Femur (tissue), 1 donor: ENCODE results near the gene DPY19L2.
"Not testable (repeated sequence)": the region's sequence is repeated elsewhere in the genome, so short reads cannot be mapped to it uniquely, and the experiment has no call there.

Source experiments
- DNase-seq: peaks from one replicate; pipeline ENCODE4 v3.0.0-alpha.2; 2017

Gene DPY19L2

DNA sequence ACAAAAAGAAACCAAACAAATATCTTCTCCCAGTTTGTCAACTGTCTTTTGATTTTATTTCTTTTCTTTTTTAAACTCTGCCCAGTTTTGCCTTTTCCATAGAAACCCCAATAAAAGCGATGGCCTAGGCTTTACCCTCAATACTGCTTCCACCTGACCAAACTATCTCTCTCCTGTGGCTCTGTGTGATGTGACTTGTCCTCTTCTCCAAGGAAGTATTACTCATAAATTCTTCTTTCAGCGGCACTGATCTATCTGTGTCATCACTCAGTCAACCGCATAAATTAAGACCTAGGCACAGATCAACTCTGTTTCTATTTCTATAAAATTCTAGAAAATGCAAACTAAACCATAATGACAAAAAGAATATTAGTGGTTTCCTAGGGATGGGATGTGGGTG, 9.8 kb downstream of the DPY19L2 start:
- DNase-seq = not testable (repeated sequence)

DNA sequence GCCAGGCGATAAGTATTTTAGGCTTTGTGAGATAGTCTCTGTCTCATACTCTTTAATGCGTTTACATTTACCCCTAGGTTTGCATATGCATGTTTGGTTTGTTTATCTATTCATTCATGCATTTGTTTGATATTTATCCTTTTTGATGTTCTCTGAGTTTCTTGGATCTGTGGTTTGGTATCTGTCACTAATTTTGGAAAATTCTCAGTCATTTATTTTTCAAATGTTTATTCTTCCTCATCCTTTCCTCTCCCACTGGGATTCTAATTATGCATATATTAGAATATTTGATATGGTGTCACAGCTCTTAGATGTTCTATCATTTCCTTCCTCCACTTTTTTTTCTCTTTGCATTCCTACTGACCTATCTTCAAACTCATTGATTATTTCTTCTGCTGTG, 11.9 kb downstream of the DPY19L2 start:
- DNase-seq = not testable (repeated sequence)

DNA sequence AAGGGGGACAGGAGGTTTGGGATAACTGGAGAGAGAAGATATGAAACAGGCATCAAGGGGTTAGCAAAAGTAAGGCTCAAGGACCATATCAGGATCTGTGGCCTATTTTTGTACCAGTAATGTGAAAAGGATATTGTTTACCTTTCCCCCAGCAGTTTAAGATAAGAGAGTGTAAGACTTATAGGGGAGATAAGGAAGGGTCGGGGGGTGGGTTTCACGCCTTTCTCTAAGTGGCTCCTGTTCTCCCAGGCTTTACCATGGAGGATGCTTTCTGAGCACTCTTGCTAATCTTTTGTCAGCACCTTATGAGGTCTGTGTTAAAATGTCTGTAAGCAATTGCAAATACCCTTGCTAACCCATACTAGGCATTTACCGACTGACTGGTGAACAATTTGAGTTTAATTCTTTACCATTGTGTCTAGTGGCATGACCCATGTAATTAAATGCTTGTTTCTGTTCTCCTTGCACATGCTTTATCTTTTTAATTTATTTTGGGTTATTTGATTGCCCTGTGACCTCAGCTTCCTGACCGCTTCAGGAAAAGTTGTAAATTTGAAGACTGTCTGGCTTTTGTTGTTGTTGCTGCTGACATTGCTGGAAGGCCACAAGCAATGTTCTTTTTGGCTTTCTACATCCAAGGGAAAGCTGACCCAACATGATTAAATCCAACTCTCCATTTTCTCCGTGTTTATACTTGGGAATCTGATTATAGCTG, 12.6 kb downstream of the DPY19L2 start:
- DNase-seq = not testable (repeated sequence)

DNA sequence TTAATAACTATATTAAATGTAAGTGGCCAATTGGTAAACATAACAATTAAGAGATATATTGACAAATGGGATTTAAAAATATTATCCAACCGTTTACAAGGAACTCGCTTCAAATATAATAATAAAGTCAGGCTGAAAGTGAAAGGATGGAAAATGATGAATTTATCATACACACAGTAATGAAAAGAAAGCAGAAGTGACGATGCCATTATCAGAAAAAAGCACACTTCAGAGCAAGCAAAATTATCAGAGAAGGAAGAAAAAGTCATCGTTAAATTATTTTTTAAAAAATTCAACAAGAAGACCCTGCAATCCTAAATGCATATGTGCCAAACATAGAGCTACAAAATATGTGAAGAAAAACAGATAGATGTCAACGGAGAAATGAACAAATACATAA, 13.8 kb downstream of the DPY19L2 start:
- DNase-seq = not testable (repeated sequence)

DNA sequence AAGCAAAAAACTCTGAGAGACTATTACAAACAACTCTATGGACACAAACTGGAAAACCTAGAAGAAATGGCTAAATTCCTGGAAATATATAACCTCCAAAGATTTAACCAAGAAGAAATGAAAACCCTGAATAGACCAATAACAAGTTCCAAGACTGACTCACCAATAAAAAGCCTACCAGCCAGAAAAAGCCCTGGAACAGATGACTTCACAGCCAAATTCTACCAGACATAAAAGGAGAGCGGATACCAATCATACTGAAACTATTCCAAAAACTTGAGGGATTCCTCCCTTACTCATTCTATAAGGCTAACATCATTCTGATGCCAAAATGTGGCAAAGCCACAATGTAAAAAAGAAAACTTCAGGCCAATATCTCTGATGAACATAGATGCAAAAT, 18.8 kb downstream of the DPY19L2 start:
- not testable (repeated sequence) for DNase-seq

DNA sequence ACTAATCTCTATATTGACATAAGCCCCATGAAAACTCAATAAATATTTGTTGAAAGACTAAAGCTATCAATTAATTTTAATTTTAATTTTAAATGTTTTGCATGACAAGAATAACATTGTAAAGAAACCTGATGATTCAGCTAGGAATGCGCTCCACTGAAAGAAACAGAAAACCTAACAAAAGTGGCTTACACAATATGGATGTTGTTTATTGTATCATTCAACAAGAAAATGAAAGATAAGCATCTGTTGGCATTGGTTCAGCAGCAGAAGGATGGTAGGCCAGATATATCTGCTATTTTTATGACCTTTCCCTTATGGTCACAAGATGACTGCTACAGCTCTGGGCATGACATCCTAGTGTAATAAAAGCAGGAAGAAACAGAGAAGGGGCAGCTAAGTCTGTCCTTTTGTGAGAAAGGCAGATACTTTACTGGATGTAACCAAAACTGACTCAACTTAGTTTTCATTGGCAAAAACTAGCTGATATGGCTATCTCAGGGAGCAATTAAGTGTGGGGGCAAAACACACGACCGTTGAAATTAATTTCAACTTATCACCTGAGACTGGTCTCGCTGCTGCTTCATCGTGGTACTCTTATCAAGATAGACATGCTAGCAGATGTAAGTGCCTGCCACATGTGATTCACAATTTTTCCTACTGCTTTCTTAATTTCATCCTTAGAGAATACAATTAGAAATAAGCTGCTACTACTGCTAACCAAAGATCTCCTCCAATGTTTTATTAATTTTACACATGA, 24.7 kb downstream of the DPY19L2 start:
- DNase-seq = not testable (repeated sequence)

DNA sequence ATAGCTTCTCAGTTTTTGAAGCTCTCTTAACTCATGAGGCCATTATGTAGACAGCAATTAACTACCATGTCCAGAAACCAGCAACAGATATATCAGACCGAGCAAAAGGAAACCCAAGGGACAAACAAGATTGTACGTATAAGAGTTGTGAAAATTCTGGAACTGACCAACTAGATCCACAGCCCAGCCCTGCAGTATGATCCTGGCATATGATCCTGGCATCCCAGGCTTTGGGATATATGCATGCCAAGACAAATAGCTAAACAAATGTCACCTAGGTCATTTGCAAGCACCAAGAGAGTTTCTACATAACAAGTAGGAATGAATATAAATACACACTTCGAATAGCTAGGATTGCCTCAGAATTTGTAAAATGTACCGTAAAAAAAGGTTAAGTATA, 44.0 kb downstream of the DPY19L2 start:
- not testable (repeated sequence) for DNase-seq

DNA sequence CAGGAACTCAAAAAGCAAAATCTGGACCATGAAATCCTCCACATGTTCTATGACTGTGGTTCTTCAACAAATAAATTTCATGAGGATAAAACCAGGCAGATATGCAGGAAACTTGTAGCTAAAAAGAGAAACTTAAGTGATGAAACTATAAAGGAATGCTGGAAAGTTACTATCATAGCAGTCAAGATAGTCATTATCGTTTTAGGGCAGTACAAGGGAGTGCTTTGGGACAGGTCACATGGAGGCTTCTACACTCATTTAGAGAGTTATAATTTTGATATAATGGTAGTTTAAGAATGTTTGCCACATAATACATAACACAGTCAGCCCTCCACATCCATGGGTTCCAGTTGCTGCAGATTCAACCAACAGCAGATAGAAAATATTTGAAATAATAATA, 52.7 kb downstream of the DPY19L2 start:
- not testable (repeated sequence) for DNase-seq

DNA sequence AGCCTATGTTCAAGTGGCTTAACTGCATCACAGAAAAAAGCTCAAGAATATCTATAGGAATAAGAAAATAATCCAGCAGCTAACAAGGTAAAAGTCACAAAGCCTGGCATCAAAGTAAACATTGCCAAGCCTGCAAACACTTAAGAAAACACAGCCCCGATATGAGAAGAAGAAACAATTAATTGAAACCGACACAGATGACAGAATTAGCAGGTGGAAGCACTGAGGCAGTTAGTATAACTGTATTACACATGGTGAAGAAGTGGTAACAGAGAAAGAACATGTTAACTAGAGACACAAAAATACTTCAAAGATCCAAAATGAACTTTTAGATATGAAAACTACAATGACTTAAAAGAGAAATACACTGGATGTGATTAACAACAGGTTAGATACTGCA, 57.0 kb downstream of the DPY19L2 start:
- not testable (repeated sequence) for DNase-seq

DNA sequence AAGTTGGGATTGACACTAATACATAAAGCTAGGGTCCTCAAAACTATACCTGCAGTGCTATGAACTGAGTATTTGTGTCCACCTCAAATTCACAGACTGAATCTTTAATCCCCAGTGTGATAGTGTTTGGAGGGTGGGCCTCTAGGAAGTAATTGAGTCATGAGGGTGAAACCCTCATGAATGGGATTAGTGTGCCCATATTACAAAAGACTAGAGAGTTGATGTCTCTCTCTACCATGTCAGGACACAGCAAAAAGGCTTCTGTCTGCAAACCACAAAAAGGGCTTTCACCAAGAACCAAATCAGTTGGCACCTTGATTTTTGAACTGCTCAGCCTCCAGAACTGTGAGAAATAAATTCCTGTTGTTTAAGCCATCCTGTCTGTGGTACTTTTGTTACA, 59.0 kb downstream of the DPY19L2 start:
- not testable (repeated sequence) for DNase-seq

DNA sequence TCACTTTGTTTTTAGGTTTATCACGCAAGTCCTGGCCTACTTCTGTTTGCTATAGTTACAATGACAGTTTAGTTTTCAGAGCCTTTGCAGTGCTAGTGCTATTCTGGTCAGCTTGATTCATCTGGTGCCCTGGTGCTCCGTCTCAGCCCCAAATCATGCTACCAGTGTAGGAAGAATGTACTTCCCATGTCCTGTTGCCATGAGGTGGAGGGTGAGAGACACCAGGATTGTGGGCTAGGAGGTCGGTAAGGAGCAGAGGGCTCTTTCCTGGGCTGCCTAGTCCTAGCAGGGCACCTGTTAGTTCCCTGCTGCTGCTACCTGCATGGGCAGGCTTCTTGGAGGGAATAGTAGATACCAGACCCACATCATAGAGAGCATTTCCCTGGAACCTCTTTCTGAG, 63.3 kb downstream of the DPY19L2 start:
- DNase-seq = not testable (repeated sequence)

DNA sequence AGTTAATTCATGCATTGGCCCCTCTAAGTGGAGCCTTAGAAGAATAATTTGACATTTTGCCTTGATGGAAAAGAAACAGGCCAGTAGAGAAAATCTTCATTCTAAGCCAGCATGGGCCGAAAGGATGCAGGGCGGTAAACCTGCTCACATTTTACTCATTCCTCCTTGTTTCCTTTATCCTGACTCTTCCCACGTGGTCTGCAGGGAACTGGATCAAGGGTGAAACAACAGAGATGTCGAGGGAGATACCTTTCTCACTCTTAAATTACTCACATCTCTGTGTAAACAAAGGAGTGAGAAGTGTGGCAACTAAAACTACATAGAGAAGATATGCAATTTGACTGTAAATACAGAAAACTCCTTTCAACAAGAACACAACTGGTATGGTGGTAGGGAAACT, 73.5 kb downstream of the DPY19L2 start:
- DNase-seq = not testable (repeated sequence)

DNA sequence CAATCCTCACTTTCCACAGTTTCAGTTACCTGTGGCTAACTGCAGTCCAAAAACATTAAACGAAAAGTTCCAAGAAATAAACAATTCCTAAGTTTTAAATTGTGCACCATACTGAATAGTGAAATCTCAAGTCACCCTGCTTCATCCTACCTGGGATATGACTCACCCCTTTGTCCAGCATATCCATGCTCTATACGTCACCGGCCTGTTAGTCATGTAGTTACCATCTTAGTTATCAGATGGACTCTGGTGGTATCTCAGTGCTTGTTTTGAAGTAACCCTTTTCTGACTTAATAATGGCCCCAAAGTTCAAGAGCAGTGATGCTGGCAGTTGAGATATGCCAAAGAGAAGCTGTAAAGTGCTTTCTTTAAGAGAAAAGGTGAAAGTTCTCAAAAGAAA, 83.9 kb downstream of the DPY19L2 start:
- not testable (repeated sequence) for DNase-seq

DNA sequence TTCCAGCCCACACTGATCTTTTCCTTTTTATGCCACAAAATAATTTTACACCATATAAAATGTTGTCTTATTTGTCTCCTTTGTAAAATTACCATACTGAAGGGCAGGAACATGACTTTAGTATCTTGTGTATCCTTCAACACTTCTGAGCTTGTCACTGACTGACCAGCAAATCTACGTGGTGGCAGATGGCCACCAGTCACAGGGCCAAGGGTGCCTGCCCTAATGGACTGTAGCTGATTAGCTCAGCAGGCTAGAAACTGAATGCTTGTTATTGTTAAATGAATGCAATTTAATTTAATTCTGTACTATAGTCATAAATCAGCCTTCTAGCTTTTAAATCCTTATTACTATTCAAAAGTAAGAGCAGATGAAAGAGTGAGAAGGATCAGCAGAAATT, 85.0 kb downstream of the DPY19L2 start:
- not testable (repeated sequence) for DNase-seq

DNA sequence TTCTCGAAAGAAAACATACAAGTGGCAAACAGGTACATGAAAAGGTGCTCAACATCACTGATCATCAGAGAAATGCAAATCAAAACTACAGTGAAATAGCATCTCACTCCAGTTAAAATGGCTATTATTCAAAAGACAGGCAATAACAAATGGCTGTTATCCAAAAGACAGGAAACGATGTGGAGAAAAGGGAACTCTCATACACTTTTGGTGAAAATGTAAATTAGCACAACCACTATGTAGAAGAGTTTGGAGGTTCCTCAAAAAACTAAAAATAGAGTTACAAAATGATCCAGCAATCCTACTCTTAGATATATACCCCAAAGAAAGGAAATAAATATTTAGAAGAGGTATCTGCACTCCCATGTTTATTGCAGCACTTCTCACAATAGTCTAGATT, 90.7 kb downstream of the DPY19L2 start:
- not testable (repeated sequence) for DNase-seq

DNA sequence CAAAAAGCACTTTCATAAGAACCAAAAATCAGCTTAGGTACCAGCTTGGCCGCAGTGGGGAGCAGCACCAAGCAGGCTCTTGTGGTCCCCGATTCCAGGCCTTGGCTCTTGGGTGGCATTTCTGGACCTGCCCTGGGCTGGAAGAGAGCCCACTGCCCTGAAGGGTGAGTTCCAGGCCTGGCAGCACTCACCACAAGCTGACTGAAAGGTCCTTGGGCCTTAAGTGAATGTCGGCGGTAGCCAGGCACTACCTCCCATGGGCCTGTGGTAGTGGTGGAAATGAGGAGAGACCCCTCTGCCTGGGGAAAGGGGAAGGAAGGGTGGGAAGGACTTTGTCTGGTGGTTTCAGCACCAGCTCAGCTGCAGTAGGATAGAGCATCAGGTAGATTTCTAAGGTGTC, 96.3 kb downstream of the DPY19L2 start:
- DNase-seq = not testable (repeated sequence)

DNA sequence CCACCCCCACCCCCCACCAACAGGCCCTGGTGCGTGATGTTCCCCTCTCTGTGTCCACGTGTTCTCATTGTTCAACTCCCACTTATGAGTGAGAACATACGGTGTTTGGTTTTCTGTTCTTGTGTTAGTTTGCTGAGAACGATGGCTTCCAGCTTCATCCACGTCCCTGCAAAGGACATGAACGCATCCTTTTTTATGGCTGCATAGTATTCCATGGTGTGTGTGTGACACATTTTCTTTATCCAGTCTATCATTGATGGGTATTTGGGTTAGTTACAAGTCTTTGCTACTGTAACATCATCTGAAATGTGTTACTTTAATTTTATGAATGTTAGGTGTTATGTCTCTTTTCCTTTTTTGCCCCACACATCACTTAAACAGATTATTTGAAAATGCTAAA, 109.8 kb downstream of the DPY19L2 start:
- not testable (repeated sequence) for DNase-seq

DNA sequence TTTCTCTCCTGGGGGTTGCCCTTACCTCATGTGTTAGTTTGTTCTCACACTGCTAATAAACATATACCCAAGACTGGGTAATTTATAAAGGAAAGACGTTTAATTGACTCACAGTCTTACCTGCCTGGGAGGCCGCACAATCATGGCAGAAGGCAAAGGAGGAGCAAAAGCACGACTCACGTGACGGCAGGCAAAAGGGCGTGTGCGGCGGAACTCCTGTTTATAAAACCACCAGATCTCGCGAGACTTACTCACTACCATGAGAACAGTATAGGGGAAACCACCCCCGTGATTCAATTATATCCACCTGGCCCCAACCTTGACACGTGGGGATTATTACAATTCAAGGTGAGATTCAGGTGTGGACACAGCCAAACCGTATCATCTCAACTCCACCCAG, 116.9 kb downstream of the DPY19L2 start:
- not testable (repeated sequence) for DNase-seq

DNA sequence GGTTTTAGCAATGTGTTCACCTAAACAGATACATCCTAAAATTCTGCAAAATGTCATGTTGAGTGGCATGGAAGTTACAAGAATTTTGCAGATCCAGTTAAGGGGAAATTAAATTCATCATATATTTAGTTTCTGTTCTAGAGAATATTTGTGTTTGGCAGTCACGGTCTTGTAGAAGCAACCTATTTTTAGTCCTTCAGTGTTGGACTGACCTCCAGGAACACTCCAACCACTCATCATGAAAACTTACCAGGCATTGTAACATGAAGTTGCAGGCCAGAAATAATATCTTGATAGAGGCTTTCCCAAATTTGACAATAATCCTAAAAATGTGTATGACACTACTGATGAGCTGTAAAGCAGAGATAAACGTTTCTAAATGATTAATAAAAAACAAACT, 119.3 kb downstream of the DPY19L2 start:
- DNase-seq = not testable (repeated sequence)

DNA sequence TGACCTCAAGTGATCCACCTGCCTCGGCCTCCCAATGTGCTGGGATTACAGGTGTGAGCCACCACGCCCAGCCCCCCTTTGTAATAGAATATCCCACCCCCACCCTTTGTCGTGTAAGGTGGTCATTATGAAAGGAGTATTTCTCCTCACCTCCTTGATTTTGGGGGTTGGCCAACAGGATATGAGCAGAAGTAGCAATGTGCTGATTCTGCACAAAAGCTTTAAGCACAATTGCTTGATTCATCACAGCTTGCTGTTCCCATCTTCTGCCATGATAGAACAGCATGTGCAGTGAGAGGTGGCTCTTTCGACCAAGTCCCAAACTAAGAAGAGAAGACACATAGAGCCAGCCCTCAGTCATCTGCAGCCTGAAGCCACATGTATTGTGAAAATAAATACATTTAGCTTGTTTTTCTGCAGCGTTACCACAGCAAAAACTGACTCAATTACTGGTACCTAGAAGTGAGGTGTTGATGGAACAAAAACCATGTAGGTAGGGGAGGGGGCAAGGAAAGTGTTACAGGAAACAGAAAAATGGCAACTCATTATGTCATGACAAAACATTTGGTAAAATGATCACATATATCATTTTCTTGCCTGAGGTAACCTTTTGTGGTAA, 122.9 kb downstream of the DPY19L2 start:
- not testable (repeated sequence) for DNase-seq

DNA sequence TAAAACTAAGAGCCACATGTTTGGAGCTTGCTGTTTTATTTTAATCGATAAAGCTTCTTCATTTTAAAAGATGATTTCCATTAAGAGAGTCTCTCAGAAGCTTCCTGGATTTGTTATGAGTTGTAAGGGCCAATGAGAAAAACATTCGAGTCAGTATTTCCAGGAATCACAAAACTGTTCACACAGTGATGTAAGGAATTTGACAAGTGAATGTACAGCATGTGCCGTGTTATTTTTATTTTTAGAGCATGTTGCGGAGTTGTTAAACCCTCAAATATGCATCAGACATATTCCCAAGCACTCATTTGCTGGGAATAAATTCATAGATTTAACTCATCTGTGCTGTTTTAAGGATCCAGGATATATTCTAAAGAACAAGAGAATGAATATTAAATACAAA, 129.6 kb downstream of the DPY19L2 start:
- not testable (repeated sequence) for DNase-seq

DNA sequence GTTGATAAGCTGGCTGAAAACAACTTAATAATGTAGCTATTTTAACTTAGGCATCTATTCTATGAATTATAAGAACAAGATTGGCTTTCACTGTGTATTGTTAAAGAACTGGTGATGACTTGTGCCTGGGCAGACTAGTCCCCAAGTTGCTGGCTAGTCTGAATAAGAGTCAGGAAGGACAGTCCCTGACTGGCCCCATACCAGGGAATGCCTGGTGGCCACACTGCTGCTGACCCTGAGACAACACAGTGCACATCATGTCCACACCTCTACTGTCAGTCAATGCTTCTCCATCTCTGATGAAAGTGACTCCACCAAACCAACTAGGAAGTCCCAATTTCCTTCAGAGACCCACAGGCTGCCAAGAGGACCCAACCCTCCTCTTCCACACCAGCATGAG, 130.5 kb downstream of the DPY19L2 start:
- DNase-seq = not testable (repeated sequence)

DNA sequence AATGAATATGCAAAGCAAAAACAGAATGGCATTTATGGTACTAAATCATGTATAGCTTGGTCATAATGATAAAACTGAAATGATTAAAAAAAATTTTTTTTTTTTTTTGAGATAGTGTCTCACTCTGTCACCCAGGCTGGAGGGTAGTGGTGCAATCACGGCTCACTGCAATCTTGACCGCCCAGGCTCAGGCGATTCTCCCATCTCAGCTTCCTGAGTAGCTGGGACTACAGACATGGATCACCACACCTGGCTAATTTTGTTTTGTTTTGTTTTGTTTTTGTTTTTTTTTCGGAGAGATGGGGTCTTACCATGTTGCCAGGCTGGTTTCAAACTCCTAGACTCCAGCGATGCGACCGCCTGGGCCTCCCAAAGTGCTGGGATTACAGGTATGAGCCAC, 138.7 kb downstream of the DPY19L2 start:
- DNase-seq = not testable (repeated sequence)

DNA sequence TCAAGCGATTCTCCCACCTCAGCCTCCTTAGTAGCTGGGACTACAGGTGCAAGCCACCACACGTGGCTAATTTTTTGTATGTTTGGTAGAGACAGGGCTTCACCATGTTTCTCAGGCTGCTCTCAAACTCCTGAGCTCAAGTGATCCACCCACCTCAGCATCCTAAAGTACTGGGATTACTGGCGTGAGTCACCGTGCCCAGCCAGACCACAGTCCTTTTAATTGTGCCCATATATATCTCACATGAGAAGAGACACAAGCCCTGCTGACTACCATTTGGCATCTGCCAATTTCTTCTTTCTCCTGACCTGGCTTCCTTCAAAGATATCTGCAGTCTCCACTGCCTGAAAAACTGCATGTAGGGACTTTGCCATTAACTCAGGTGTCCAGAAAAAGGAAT, 142.5 kb downstream of the DPY19L2 start:
- no peak for DNase-seq
